Measurements from ENCODE around the gene LTBP1. TPM values are rescaled to one million over a fixed set of nuclear protein-coding genes. Genes with fewer than 3 reads are reported as not detected.

Gene LTBP1
- total RNA-seq, 1 experiment from 2014 or later, result 119 TPM

- ChIA-PET POLR2A (no interaction called here), CTCF (no interaction called here)
- no peaks in the 10 kb centered on the region for H3K27me3 Mint-ChIP-seq (ENCODE audit: insufficient read depth, unreplicated experiment)
- no peaks in the 10 kb centered on the region for H3K4me1 Mint-ChIP-seq (ENCODE audit: insufficient read depth, unreplicated experiment)
- TF ChIP-seq CTCF (IDR thresholded peaks at IDR 0.05; ENCODE audit: unreplicated experiment), result no peak
- DNase-seq (ENCODE audit: unreplicated experiment), result no peak
- no peaks in the 10 kb centered on the region for H3K9me3 Mint-ChIP-seq (ENCODE audit: unreplicated experiment)
- intact Hi-C loops (cut with micrococcal nuclease), result no loop called here
- H3K36me3 Mint-ChIP-seq (ENCODE audit: insufficient read depth, unreplicated experiment), result no peaks in the 10 kb centered on the region
- H3K4me3 Mint-ChIP-seq (ENCODE audit: unreplicated experiment), result no peak overlapping the region
- BruUV-seq (replicated peaks), result no TSS peak
- no peak overlapping the region for H3K27ac Mint-ChIP-seq (ENCODE audit: low read depth, unreplicated experiment)
These were observed 12.1 kb downstream of the LTBP1 start for GRCh38 chr2:32958821-32959220.

DNA sequence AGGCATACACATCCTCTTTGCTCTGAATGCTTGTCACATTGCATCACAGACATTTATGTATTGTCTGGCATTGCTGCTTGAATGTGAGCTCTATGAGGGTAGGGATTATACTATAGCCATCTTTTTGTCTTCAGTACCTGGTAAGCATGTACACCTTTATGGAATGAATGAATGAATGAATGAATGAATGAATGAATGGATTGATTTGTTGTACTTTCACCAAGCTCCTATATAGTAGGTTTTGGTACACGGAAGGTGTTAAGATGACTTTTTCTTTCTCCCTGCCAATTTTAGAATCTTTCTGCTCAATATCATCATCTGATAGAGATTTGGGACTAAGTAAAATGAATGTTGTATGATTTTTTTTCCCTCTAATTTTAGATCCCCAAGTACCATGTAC, 13.5 kb downstream of the LTBP1 start:
- Mint-ChIP-seq H3K4me1 (ENCODE audit: insufficient read depth, unreplicated experiment) (no peaks in the 10 kb centered on the region), H3K9me3 (ENCODE audit: unreplicated experiment) (no peaks in the 10 kb centered on the region), H3K27ac (ENCODE audit: low read depth, unreplicated experiment) (no peak overlapping the region), H3K27me3 (ENCODE audit: insufficient read depth, unreplicated experiment) (no peaks in the 10 kb centered on the region), H3K4me3 (ENCODE audit: unreplicated experiment) (no peak overlapping the region), H3K36me3 (ENCODE audit: insufficient read depth, unreplicated experiment) (no peaks in the 10 kb centered on the region)
- BruUV-seq (replicated peaks), result no TSS peak
- CTCF ChIA-PET, result no interaction called here
- intact Hi-C loops (cut with micrococcal nuclease), result no loop called here
- DNase-seq (ENCODE audit: unreplicated experiment), result no peak
- POLR2A ChIA-PET, result no interaction called here
- no peak for TF ChIP-seq CTCF (IDR thresholded peaks at IDR 0.05; ENCODE audit: unreplicated experiment)

- CTCF ChIA-PET, result no interaction called here
These were observed 14.1 kb downstream of the LTBP1 start for GRCh38 chr2:32960647-32961403.

DNA sequence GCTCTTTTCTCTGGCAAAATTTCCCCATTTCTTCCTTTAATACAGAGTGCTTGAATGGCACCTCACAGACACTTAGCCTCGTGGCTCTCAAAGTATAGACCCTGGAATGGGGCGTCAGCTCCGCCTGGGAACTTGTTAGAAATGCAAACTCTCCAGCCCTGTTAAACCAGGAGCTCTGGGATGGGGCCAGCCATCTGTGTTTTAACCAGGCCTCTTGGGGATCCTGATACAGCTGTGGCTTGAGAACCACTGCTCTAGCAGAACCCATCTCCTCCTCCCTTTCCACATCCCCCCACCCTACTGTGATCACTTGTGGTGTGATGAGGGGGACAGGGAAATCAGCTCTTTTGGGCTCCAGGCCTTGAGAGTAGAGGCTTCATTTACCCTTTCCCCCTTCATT, 15.9 kb downstream of the LTBP1 start:
- no peaks in the 10 kb centered on the region for H3K4me1 Mint-ChIP-seq (ENCODE audit: insufficient read depth, unreplicated experiment)
- no peaks in the 10 kb centered on the region for H3K36me3 Mint-ChIP-seq (ENCODE audit: insufficient read depth, unreplicated experiment)
- H3K27me3 Mint-ChIP-seq (ENCODE audit: insufficient read depth, unreplicated experiment), result no peaks in the 10 kb centered on the region
- ChIA-PET CTCF (interaction anchor here (0.7 kb wide), 1 partner anchor 350 kb away, joined by 4 read pairs; no protein-coding TSS in a partner anchor), POLR2A (no interaction called here)
- no peaks in the 10 kb centered on the region for H3K9me3 Mint-ChIP-seq (ENCODE audit: unreplicated experiment)
- no peak for DNase-seq (ENCODE audit: unreplicated experiment)
- no peak overlapping the region for H3K27ac Mint-ChIP-seq (ENCODE audit: low read depth, unreplicated experiment)
- TF ChIP-seq CTCF (IDR thresholded peaks at IDR 0.05; ENCODE audit: unreplicated experiment), result no peak
- H3K4me3 Mint-ChIP-seq (ENCODE audit: unreplicated experiment), result no peak overlapping the region
- BruUV-seq (replicated peaks), result no TSS peak
- intact Hi-C loops (cut with micrococcal nuclease), result no loop called here

More at GRCh38 chr2:32960647-32961403, 14.1 kb downstream of the LTBP1 start:
- DNase-seq (ENCODE audit: unreplicated experiment), result no peak
- no TSS peak for BruUV-seq (replicated peaks)
- H3K27ac Mint-ChIP-seq (ENCODE audit: low read depth, unreplicated experiment), result no peak overlapping the region
- intact Hi-C loops (cut with micrococcal nuclease), result no loop called here
- H3K27me3 Mint-ChIP-seq (ENCODE audit: insufficient read depth, unreplicated experiment), result no peaks in the 10 kb centered on the region
- POLR2A ChIA-PET, result no interaction called here
- H3K9me3 Mint-ChIP-seq (ENCODE audit: unreplicated experiment), result no peaks in the 10 kb centered on the region
- no peak overlapping the region for H3K4me3 Mint-ChIP-seq (ENCODE audit: unreplicated experiment)
- TF ChIP-seq CTCF (IDR thresholded peaks at IDR 0.05; ENCODE audit: unreplicated experiment), result no peak
- no peaks in the 10 kb centered on the region for H3K36me3 Mint-ChIP-seq (ENCODE audit: insufficient read depth, unreplicated experiment)
- no peaks in the 10 kb centered on the region for H3K4me1 Mint-ChIP-seq (ENCODE audit: insufficient read depth, unreplicated experiment)

Data from MCF 10A (cell line).